BJ (cell line): ENCODE data around the gene PRSS56. TPM values are rescaled to one million over a fixed set of nuclear protein-coding genes. Genes with fewer than 3 reads are reported as not detected.

Experiments
- CTCF ChIA-PET: fragments of 350-600 bp; formaldehyde crosslinking; extraction: SDS; loops from one replicate; lab custom pipeline; 2021; ENCODE audit warnings: antibody characterized with exemption, inconsistent platforms; lab: Yijun Ruan, JAX
- POLR2A ChIA-PET: fragments of 300-600 bp; sonication (Branson Sonifier 250); formaldehyde crosslinking; extraction: SDS; loops from one replicate; lab custom pipeline; 2021; ENCODE audit warnings: antibody characterized with exemption; lab: Charles Lee
- DNase-seq: peaks from one replicate; pipeline ENCODE4 v3.0.0-alpha.2; 2011; ENCODE audit warnings: low read depth
- H3K27me3 ChIP-seq: 2 replicates; pipeline ENCODE4 v1.6.0; 2011; ENCODE audit warnings: low read length; ENCODE audit not compliant: control insufficient read depth, insufficient read depth
- H3K36me3 ChIP-seq: 2 replicates; pipeline ENCODE4 v1.5.1; 2011; ENCODE audit warnings: low read length; ENCODE audit not compliant: control insufficient read depth, insufficient read depth
- H3K4me3 ChIP-seq: 2 replicates; pipeline ENCODE4 v1.5.1; 2011; ENCODE audit warnings: low read depth, mild to moderate bottlenecking, control low read depth, low read length
- polyA plus RNA-seq: library from polyadenylated mRNA; depleted of rRNA; stranded (reverse); fragments of >200 nt; gene quantifications from 2 replicates; pipeline ENCODE4 v1.2.3, GENCODE V29; 2011
- TF ChIP-seq, protein P1 (sequence below): IDR thresholded peaks from 2 replicates; pipeline ENCODE4 v1.5.1; 2011; ENCODE audit warnings: low read depth, mild to moderate bottlenecking, control low read depth, inconsistent platforms, low read length, moderate library complexity; ENCODE audit not compliant: insufficient read depth

PRSS56 gene
- polyA plus RNA-seq, 1 experiment = not detected

DNA sequence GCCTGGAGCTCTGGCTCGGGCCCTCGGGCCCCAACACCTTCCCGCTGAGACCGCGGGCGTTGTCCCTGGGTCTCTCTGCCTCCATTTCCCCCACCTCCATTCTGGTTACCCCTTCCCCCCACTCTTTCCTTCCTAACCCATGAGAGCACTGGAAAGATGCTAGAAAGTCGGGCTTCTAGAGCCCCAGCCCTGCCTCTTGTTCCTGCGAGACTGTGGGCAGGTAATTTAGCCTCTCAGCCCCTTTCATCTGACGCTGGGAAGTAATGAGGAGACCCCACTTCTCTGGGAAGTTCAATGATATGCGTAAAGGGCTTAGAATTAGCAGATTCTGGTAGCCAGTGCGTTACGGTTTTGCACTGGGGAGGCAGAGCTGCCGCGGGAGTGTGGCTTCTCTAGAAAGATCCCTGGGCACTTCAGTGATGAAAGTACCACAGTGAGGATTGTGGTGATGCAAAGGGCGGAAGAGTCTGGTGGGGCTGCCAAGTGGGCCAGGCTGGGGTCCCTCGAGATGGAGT lies 16.3 kb upstream of the PRSS56 start:
- DNase-seq = no peak
- CTCF ChIA-PET = interaction anchor here (0.7 kb wide), 1 partner anchor 18 kb away, joined by 3 read pairs; no protein-coding TSS in a partner anchor

DNA sequence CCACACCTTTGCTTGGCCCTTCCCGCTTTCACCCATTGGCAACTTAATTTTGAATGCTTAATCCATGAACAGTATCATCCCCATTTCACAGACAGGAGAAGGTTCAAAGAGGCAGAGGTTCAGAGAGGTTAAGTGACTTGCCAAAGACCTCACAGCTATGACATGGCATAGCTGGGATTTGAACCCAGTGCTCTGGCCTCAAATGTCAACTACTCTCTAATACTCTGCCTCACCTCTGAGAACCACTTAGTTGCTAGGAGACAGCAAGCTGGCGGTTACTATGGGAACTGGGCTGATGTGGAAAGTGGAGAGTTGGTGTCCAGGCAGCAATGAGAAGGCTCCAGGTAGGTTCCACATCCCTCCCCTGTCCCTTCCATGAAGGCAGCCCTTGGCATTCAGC lies 15.8 kb upstream of the PRSS56 start:
- Histone ChIP-seq H3K36me3 (no peaks in the 10 kb centered on the region), H3K27me3 (peaks cover 38% of the 10 kb centered on the region), H3K4me3 (no peak overlapping the region)
- ChIA-PET POLR2A (no interaction called here), CTCF (no interaction called here)
- DNase-seq = no peak
- TF ChIP-seq, protein P1, sequence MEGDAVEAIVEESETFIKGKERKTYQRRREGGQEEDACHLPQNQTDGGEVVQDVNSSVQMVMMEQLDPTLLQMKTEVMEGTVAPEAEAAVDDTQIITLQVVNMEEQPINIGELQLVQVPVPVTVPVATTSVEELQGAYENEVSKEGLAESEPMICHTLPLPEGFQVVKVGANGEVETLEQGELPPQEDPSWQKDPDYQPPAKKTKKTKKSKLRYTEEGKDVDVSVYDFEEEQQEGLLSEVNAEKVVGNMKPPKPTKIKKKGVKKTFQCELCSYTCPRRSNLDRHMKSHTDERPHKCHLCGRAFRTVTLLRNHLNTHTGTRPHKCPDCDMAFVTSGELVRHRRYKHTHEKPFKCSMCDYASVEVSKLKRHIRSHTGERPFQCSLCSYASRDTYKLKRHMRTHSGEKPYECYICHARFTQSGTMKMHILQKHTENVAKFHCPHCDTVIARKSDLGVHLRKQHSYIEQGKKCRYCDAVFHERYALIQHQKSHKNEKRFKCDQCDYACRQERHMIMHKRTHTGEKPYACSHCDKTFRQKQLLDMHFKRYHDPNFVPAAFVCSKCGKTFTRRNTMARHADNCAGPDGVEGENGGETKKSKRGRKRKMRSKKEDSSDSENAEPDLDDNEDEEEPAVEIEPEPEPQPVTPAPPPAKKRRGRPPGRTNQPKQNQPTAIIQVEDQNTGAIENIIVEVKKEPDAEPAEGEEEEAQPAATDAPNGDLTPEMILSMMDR = no peak

More for the DNA sequence above, 16.3 kb upstream of the PRSS56 start:
- Histone ChIP-seq H3K27me3 (peaks cover 38% of the 10 kb centered on the region), H3K4me3 (no peak overlapping the region), H3K36me3 (no peaks in the 10 kb centered on the region)
- TF ChIP-seq, protein P1 = no peak
- POLR2A ChIA-PET = no interaction called here

DNA sequence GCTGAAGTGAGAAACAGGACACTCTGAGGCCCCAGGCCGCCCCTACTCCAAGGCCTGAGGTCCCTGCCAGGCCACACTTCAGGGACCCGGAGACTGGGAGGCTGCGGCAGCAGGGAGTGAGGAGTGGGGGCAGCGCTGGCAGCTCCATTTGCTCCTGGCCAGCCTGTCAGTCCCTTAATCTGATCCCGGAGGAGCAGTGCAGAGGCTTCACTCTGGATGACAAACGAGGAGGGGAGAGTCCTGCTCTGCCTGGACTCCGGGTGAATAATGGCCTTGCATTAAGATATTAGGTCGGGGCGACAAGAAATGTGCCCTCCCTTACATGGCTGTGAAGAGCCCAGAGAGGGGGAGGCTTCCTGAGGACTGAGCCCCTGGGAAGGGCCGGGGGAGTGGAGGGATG lies 14.3 kb upstream of the PRSS56 start:
- POLR2A ChIA-PET = no interaction called here
- TF ChIP-seq, protein P1 = no peak
- no peak for DNase-seq
- Histone ChIP-seq H3K4me3 (no peak overlapping the region), H3K27me3 (peaks cover 38% of the 10 kb centered on the region), H3K36me3 (no peaks in the 10 kb centered on the region)
- CTCF ChIA-PET = no interaction called here

DNA sequence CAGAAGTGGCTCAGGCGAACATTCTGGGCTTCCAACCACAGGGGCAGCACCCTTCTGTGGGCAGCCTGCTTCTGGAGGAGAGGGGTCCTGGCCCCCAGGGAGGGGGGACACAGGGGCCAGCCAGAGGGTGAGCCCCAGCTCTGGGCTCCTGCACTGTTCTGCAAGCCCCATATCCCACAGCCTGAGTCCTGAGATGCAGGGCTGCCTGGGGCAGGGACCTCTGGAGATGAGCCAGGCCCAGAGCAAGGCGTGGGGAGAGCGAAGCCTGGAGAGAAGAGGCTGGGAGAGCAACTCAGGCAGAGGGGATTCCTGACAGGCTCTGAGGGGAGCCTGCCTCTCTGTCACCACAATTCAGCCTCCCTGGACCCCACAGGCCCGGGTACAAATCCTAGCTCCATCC lies 13.5 kb upstream of the PRSS56 start:
- DNase-seq = no peak
- no peak overlapping the region for H3K4me3 ChIP-seq
- TF ChIP-seq, protein P1 = no peak
- CTCF ChIA-PET = interaction anchor here (2.4 kb wide), 1 partner anchor 15 kb away, joined by 15 read pairs; no protein-coding TSS in a partner anchor
- no peaks in the 10 kb centered on the region for H3K36me3 ChIP-seq
- H3K27me3 ChIP-seq = peaks cover 38% of the 10 kb centered on the region
- POLR2A ChIA-PET = no interaction called here

DNA sequence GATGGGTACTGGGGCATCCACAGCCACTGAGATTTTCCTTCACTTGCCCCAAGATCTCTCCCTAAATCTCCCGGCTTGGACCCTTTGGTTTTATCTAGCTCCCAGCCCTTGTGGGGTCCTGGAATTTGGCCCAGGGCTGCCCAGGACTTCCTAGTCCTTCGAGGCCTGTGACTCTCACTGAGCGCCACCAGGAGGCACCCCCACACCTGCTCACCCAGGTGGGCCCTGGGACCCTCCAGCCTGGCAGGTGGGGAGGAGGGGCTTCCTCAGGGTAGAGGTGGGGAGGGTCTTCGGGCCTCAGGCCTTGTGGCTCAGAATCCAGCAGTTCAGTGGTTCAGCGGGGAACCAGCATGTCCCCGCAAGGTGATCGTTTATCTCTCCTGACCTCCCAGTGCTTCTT lies 11.9 kb upstream of the PRSS56 start:
- Histone ChIP-seq H3K36me3 (no peaks in the 10 kb centered on the region), H3K4me3 (no peak overlapping the region), H3K27me3 (peaks cover 30% of the 10 kb centered on the region)
- CTCF ChIA-PET = interaction anchor here (2.4 kb wide), 1 partner anchor 14 kb away, joined by 15 read pairs; no protein-coding TSS in a partner anchor
- TF ChIP-seq, protein P1 = no peak
- DNase-seq = no peak
- POLR2A ChIA-PET = no interaction called here
